Vagina (tissue), 2 donors: ENCODE results near the gene BCL2L14.

Experiments used
- CTCF ChIP-seq, 3 experiments: fragments of 450-650 bp in 2 of 3; fragments of 200-600 bp in 1 of 3; sonication (generic) in 1 of 3; IDR thresholded peaks; one replicate each; pipeline ENCODE4 v1.5.1; 2017 to 2019; ENCODE audit warnings: antibody characterized with exemption in 3 of 3, mild to moderate bottlenecking in 2 of 3, moderate library complexity in 2 of 3
- POLR2A ChIP-seq, 2 donors: fragments of 450-650 bp; IDR thresholded peaks; one replicate each; pipeline ENCODE4 v1.6.1; 2017; ENCODE audit warnings: antibody characterized with exemption in 2 of 2, mild to moderate bottlenecking in 2 of 2, moderate library complexity in 2 of 2

DNA sequence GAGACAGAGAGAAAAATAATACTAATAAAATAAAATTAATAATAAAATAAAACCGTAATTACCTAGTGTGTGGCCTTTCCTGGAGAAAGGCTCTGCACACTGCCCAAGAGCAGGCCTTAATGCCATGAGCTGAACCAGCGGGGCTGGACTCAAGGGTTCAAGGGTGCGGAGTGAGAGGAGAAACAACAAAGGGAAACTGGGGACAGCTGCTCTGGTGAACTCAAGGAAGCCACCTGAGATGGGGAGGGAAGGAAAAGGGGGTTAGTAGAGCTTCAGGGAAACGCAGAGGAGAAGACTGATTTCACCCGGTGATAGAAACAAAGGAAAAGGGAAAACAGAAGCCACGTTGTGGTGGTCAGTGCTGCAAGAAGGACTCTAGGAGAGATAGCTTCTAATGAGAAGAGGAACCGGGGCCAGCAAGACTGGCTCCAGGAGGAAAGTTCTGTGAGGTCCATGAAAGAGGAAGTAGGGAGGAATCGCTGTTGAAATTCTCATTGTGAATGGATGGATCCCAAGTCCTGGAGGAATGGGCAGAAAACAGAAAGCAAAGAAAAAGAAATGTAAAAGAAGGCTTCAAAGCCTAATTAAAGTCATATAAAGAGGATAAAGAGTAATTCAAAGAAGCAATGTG lies 48.3 kb upstream of the BCL2L14 start:
- TF ChIP-seq CTCF (IDR thresholded peaks at IDR 0.05): no peak
- no peak for TF ChIP-seq POLR2A (IDR thresholded peaks at IDR 0.05)
